ENCODE data around the gene TFAP2A.

GRCh38 chr6:10433322-10433721 is 18.4 kb upstream of the TFAP2A start:
- TF ChIP-seq EZH2 (IDR thresholded peaks at IDR 0.05; ENCODE audit: low read length) (no peak), CTCF (optimal IDR thresholded peaks at IDR 0.05 in 1 of 3, IDR thresholded peaks at IDR 0.05 in 1 of 3, conservative IDR thresholded peaks at IDR 0.05 in 1 of 3; ENCODE audit: extremely low read depth in 1 of 3, insufficient read depth in 2 of 3, low read length in 3 of 3) (no peak)
